Fibroblast of lung (primary cell): Measurements from ENCODE around the gene POLR2B. TPM values are rescaled to one million over a fixed set of nuclear protein-coding genes. Genes with fewer than 3 reads are reported as not detected.

Source experiments
- DNase-seq, 2 donors: peaks; one replicate each; pipeline versions ENCODE4 v3.0.0 to v3.0.0-alpha.2; 2010; ENCODE audit warnings: low read depth in 2 of 2
- H2AFZ ChIP-seq: 2 replicates; pipeline ENCODE4 v1.5.1; 2012; ENCODE audit warnings: low read length, control low read depth, inconsistent platforms
- H3K27ac ChIP-seq: 2 replicates; pipeline ENCODE4 v1.5.1; 2011; ENCODE audit warnings: low read length, control low read depth; ENCODE audit not compliant: insufficient read depth
- H3K27me3 ChIP-seq: 2 replicates; pipeline ENCODE4 v1.5.1; 2011; ENCODE audit warnings: mild to moderate bottlenecking, low read length; ENCODE audit not compliant: control insufficient read depth, insufficient read depth
- H3K36me3 ChIP-seq: 2 replicates; pipeline ENCODE4 v1.5.1; 2011; ENCODE audit warnings: low read length; ENCODE audit not compliant: control insufficient read depth, insufficient read depth
- H3K4me1 ChIP-seq: 2 replicates; pipeline ENCODE4 v1.5.1; 2011; ENCODE audit warnings: low read length; ENCODE audit not compliant: control insufficient read depth, insufficient read depth; ENCODE audit errors: extremely low read depth
- H3K4me2 ChIP-seq: 2 replicates; pipeline ENCODE4 v1.5.1; 2011; ENCODE audit warnings: low read length, control low read depth; ENCODE audit not compliant: insufficient read depth; ENCODE audit errors: extremely low read depth
- H3K4me3 ChIP-seq, 4 experiments: fragments of 200-600 bp in 1 of 4; sonication (generic) in 1 of 4; replicated peaks in 1 of 4; 2 replicates each; pipeline ENCODE4 v1.5.1; 2011 to 2016; ENCODE audit warnings: low read length in 4 of 4, low read depth in 3 of 4, mild to moderate bottlenecking in 3 of 4, control low read depth in 2 of 4, inconsistent platforms in 1 of 4, mixed read lengths in 1 of 4; ENCODE audit not compliant: insufficient read depth in 1 of 4; ENCODE audit errors: control extremely low read depth in 1 of 4
- H3K79me2 ChIP-seq: 2 replicates; pipeline ENCODE4 v1.5.1; 2012; ENCODE audit warnings: mild to moderate bottlenecking, low read length, inconsistent platforms; ENCODE audit not compliant: control insufficient read depth, insufficient read depth
- H3K9ac ChIP-seq: 2 replicates; pipeline ENCODE4 v1.5.1; 2011; ENCODE audit warnings: mild to moderate bottlenecking, low read length, control low read depth; ENCODE audit not compliant: insufficient read depth
- H3K9me3 ChIP-seq: 2 replicates; pipeline ENCODE4 v1.5.1; 2012; ENCODE audit warnings: low read depth, low read length; ENCODE audit not compliant: control insufficient read depth, insufficient read depth
- H4K20me1 ChIP-seq: 2 replicates; pipeline ENCODE4 v1.5.1; 2011; ENCODE audit warnings: low read length; ENCODE audit not compliant: control insufficient read depth, insufficient read depth; ENCODE audit errors: extremely low read depth
- EZH2 ChIP-seq: IDR thresholded peaks from 2 replicates; pipeline ENCODE4 v1.5.1; 2012; ENCODE audit warnings: low read length, control low read depth, mild to moderate bottlenecking; ENCODE audit errors: missing control alignments
- polyA plus RNA-seq, 2 donors: library from polyadenylated mRNA; depleted of rRNA in 1 of 2; stranded (reverse) in 1 of 2; unstranded in 1 of 2; fragments of >200 nt; gene quantifications; 2 replicates each; pipeline ENCODE4 v1.2.1, GENCODE V29; 2011 to 2012; ENCODE audit warnings: missing spikeins in 1 of 2
- total RNA-seq: library from RNA; depleted of rRNA; stranded (reverse); fragments of >200 nt; gene quantifications from 2 replicates; pipeline ENCODE4 v1.2.1, GENCODE V29; 2014
- TF ChIP-seq, protein P1 (sequence below), 2 donors: IDR thresholded peaks in 1 of 2; conservative IDR thresholded peaks in 1 of 2; 1 replicate in 1 of 2; 2 replicates in 1 of 2; pipeline ENCODE4 v1.5.1; 2011 to 2012; ENCODE audit warnings: low read length in 2 of 2, control low read depth in 1 of 2, inconsistent platforms in 1 of 2, low read depth in 1 of 2, mild to moderate bottlenecking in 1 of 2

POLR2B gene
- total and polyA plus RNA-seq, 2 donors (not counting 1 experiment from before 2014, with no cell fraction given), result 104 to 105 TPM

DNA sequence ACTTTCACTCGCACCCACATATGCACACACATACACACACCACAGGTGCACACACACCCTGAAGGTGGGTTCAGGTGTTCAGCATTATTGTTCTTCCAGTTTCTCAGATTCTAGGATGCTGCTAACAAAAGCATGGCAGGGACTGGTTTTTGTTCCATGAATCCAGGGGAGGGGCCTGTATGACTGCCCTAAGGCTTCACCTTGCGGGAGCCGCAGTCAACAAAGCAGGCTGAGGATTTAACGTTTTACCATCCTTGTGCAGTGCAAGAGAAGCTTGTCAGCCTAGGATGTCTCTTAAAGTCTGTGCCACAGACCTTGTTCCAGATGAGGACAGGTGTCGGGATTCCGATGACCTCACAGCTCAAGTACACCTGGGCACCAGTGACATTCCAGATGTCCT, 61.8 kb downstream of the POLR2B start:
- Histone ChIP-seq H3K27ac (no peak overlapping the region), H3K79me2 (no peaks in the 10 kb centered on the region)

GRCh38 chr4:57041020-57041419, 62.3 kb downstream of the POLR2B start:
- H4K20me1 ChIP-seq, result no peaks in the 10 kb centered on the region

More for the DNA sequence above, 61.8 kb downstream of the POLR2B start:
- Histone ChIP-seq H4K20me1 (no peaks in the 10 kb centered on the region), H2AFZ (no peak overlapping the region), H3K36me3 (no peaks in the 10 kb centered on the region), H3K4me2 (no peak overlapping the region), H3K9me3 (no peaks in the 10 kb centered on the region), H3K4me1 (peaks cover 17% of the 10 kb centered on the region), H3K9ac (no peak overlapping the region), H3K27me3 (no peaks in the 10 kb centered on the region), H3K4me3 (no peak overlapping the region)
- no peak for DNase-seq
- TF ChIP-seq, protein P1, sequence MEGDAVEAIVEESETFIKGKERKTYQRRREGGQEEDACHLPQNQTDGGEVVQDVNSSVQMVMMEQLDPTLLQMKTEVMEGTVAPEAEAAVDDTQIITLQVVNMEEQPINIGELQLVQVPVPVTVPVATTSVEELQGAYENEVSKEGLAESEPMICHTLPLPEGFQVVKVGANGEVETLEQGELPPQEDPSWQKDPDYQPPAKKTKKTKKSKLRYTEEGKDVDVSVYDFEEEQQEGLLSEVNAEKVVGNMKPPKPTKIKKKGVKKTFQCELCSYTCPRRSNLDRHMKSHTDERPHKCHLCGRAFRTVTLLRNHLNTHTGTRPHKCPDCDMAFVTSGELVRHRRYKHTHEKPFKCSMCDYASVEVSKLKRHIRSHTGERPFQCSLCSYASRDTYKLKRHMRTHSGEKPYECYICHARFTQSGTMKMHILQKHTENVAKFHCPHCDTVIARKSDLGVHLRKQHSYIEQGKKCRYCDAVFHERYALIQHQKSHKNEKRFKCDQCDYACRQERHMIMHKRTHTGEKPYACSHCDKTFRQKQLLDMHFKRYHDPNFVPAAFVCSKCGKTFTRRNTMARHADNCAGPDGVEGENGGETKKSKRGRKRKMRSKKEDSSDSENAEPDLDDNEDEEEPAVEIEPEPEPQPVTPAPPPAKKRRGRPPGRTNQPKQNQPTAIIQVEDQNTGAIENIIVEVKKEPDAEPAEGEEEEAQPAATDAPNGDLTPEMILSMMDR (conservative IDR thresholded peaks at IDR 0.05 in 1 of 2, IDR thresholded peaks at IDR 0.05 in 1 of 2; ENCODE audit: low read depth in 1 of 2, low read length in 2 of 2), result no peak
- no peak for TF ChIP-seq EZH2

DNA sequence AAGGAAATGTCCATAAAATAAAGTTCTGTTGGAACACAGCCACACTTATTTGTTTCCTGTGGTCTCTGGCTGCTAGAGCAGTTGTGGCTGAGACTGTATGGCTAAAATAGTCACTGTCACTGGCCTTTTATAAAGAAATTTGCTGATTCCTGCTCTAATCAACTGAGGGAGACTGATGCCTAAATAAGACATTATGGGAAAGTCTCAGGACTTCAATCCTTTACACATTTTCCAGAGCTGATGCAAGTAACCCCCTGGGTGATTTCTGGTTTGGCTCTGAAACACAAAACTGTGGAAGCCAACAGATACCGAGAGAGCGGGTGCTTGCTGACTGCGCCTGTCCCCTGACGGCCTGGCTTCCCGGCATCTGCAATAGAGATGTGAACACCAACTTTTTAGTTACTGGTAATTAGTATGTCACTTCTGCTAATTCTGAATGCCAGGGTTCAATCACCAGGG, 64.0 kb downstream of the POLR2B start:
- H4K20me1 ChIP-seq, result no peaks in the 10 kb centered on the region
- H3K4me1 ChIP-seq, result peaks cover 19% of the 10 kb centered on the region
- no peaks in the 10 kb centered on the region for H3K36me3 ChIP-seq
- no peak overlapping the region for H3K9ac ChIP-seq
- peak in 1 of 2 donors; percentile 74 for DNase-seq
- H3K4me3 ChIP-seq, result no peak overlapping the region
- no peaks in the 10 kb centered on the region for H3K9me3 ChIP-seq
- no peaks in the 10 kb centered on the region for H3K27me3 ChIP-seq
- no peak overlapping the region for H3K4me2 ChIP-seq
- H3K27ac ChIP-seq, result peak overlapping the region; percentile 53
- no peak overlapping the region for H2AFZ ChIP-seq
- TF ChIP-seq, protein P1 (conservative IDR thresholded peaks at IDR 0.05 in 1 of 2, IDR thresholded peaks at IDR 0.05 in 1 of 2; ENCODE audit: low read depth in 1 of 2, low read length in 2 of 2), result no peak
- H3K79me2 ChIP-seq, result no peaks in the 10 kb centered on the region

More at GRCh38 chr4:57041020-57041419, 62.3 kb downstream of the POLR2B start:
- Histone ChIP-seq H2AFZ (no peak overlapping the region), H3K27ac (no peak overlapping the region), H3K36me3 (no peaks in the 10 kb centered on the region), H3K9ac (no peak overlapping the region), H3K4me1 (peaks cover 19% of the 10 kb centered on the region), H3K9me3 (no peaks in the 10 kb centered on the region), H3K4me3 (no peak overlapping the region), H3K79me2 (no peaks in the 10 kb centered on the region), H3K4me2 (no peak overlapping the region), H3K27me3 (no peaks in the 10 kb centered on the region)
- TF ChIP-seq, protein P1 (conservative IDR thresholded peaks at IDR 0.05 in 1 of 2, IDR thresholded peaks at IDR 0.05 in 1 of 2; ENCODE audit: low read depth in 1 of 2, low read length in 2 of 2), result no peak
- TF ChIP-seq EZH2, result no peak
- DNase-seq, result no peak
